ENCODE results near the gene FNDC8.
"Not testable (repeated sequence)": the region's sequence is repeated elsewhere in the genome, so short reads cannot be mapped to it uniquely, and the experiment has no call there.

Gene FNDC8

DNA sequence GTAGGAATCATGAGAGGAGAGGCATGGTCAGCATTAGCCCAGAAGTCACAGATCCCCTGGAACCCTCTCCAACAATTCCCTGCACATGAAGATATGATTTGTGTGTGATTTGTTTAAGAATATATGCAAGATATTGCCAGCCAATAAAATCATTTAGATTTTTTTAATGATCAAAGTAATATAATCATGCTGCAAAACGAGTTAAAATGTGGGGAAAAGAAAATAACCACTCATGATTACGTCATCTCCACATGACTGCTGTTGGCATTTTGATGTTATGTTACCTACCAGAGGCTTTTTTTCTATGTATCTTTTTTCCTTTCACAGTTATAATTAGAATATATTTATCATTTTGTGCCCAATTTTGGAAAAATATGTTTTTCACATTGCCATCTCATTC lies 50.4 kb downstream of the FNDC8 start:
- H3K27ac ChIP-seq (ENCODE audit: low read depth, low read length): no peak overlapping the region

GRCh38 chr17:35172321-35172720 lies 50.9 kb downstream of the FNDC8 start:
- H3K4me1 ChIP-seq (ENCODE audit: control insufficient read depth, insufficient read depth, low read length); H3K9ac ChIP-seq (ENCODE audit: low read depth, low read length); H3K9me3 ChIP-seq (ENCODE audit: control insufficient read depth, insufficient read depth, low read length); H3K4me3 ChIP-seq (ENCODE audit: low read depth, low read length); H3K27me3 ChIP-seq (ENCODE audit: control insufficient read depth, insufficient read depth, low read length); H3K36me3 ChIP-seq (ENCODE audit: control insufficient read depth, insufficient read depth, low read length); H3K27ac ChIP-seq (ENCODE audit: low read depth, low read length): not testable (repeated sequence)

More for the DNA sequence above, 50.4 kb downstream of the FNDC8 start:
- H3K9ac ChIP-seq (ENCODE audit: low read depth, low read length): no peak overlapping the region
- H3K4me1 ChIP-seq (ENCODE audit: control insufficient read depth, insufficient read depth, low read length): no peaks in the 10 kb centered on the region
- H3K36me3 ChIP-seq (ENCODE audit: control insufficient read depth, insufficient read depth, low read length): no peaks in the 10 kb centered on the region
- H3K9me3 ChIP-seq (ENCODE audit: control insufficient read depth, insufficient read depth, low read length): no peaks in the 10 kb centered on the region
- no peak overlapping the region for H3K4me3 ChIP-seq (ENCODE audit: low read depth, low read length)
- no peaks in the 10 kb centered on the region for H3K27me3 ChIP-seq (ENCODE audit: control insufficient read depth, insufficient read depth, low read length)

DNA sequence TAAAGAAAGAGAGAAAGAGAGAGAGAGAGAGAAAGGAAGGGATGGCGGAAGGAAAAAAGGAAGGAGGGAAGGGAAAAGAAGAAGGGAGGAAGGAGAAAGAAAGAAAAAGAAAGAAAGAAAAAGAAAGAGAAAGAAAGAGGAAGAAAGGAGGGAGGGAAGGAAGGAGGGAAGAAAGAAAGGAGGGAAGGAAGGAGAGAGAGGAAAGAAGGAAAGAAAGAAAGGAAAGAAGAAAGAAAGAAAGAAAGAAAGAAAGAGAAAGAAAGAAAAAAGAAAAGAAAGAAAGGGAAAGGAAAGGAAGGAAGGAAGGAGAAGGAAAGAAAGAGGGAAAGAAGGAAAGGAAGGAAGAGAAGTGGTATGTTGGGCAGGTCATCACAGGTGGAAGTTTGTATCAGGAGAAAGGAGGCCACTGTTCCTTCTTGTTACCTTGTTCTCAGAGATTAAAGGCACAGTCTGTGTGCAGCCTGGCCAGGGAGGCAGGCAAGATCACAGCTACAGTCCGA lies 53.5 kb downstream of the FNDC8 start:
- H3K36me3 ChIP-seq (ENCODE audit: control insufficient read depth, insufficient read depth, low read length): no peaks in the 10 kb centered on the region
- no peaks in the 10 kb centered on the region for H3K9me3 ChIP-seq (ENCODE audit: control insufficient read depth, insufficient read depth, low read length)
- no peaks in the 10 kb centered on the region for H3K27me3 ChIP-seq (ENCODE audit: control insufficient read depth, insufficient read depth, low read length)
- H3K27ac ChIP-seq (ENCODE audit: low read depth, low read length): no peak overlapping the region
- H3K4me3 ChIP-seq (ENCODE audit: low read depth, low read length): no peak overlapping the region
- no peak overlapping the region for H3K9ac ChIP-seq (ENCODE audit: low read depth, low read length)
- no peaks in the 10 kb centered on the region for H3K4me1 ChIP-seq (ENCODE audit: control insufficient read depth, insufficient read depth, low read length)

- Histone ChIP-seq H3K9ac (ENCODE audit: low read depth, low read length) (no peak overlapping the region), H3K4me3 (ENCODE audit: low read depth, low read length) (no peak overlapping the region), H3K27me3 (ENCODE audit: control insufficient read depth, insufficient read depth, low read length) (no peaks in the 10 kb centered on the region), H3K9me3 (ENCODE audit: control insufficient read depth, insufficient read depth, low read length) (no peaks in the 10 kb centered on the region), H3K27ac (ENCODE audit: low read depth, low read length) (no peak overlapping the region), H3K36me3 (ENCODE audit: control insufficient read depth, insufficient read depth, low read length) (no peaks in the 10 kb centered on the region), H3K4me1 (ENCODE audit: control insufficient read depth, insufficient read depth, low read length) (no peaks in the 10 kb centered on the region)
Observed at GRCh38 chr17:35175638-35176415, 54.4 kb downstream of the FNDC8 start.

DNA sequence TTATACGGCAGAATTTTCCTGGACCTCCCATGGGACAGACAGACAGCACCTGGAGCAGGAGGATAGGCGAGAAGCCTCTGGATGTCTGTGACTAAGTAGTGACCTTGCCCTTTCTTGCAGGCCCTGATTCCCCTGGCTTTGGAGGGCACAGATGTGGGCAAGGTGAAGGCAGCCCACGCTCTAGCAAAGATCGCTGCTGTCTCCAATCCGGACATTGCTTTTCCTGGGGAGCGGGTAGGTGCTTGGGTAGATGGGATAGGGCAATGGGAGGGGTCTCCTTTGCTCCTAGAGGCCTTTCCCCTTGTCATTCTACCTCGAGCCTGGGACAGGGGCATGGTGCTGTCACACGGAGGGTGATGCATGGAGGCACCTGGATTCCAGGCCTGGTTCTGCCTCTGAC lies 55.5 kb downstream of the FNDC8 start:
- no peak overlapping the region for H3K9ac ChIP-seq (ENCODE audit: low read depth, low read length)
- no peaks in the 10 kb centered on the region for H3K9me3 ChIP-seq (ENCODE audit: control insufficient read depth, insufficient read depth, low read length)
- no peak overlapping the region for H3K4me3 ChIP-seq (ENCODE audit: low read depth, low read length)
- no peaks in the 10 kb centered on the region for H3K36me3 ChIP-seq (ENCODE audit: control insufficient read depth, insufficient read depth, low read length)
- no peaks in the 10 kb centered on the region for H3K27me3 ChIP-seq (ENCODE audit: control insufficient read depth, insufficient read depth, low read length)
- no peaks in the 10 kb centered on the region for H3K4me1 ChIP-seq (ENCODE audit: control insufficient read depth, insufficient read depth, low read length)
- H3K27ac ChIP-seq (ENCODE audit: low read depth, low read length): no peak overlapping the region

- H3K27ac ChIP-seq (ENCODE audit: low read depth, low read length); H3K4me3 ChIP-seq (ENCODE audit: low read depth, low read length); H3K9ac ChIP-seq (ENCODE audit: low read depth, low read length); H3K36me3 ChIP-seq (ENCODE audit: control insufficient read depth, insufficient read depth, low read length); H3K9me3 ChIP-seq (ENCODE audit: control insufficient read depth, insufficient read depth, low read length); H3K27me3 ChIP-seq (ENCODE audit: control insufficient read depth, insufficient read depth, low read length); H3K4me1 ChIP-seq (ENCODE audit: control insufficient read depth, insufficient read depth, low read length): not testable (repeated sequence)
Observed at GRCh38 chr17:35179379-35179778, 58.0 kb downstream of the FNDC8 start.
